ENCODE data around the gene ARL5A. TPM values are rescaled to one million over a fixed set of nuclear protein-coding genes. Genes with fewer than 3 reads are reported as not detected.
A peak's percentile ranks its signal among the peaks of the same experiment; 100 is the strongest.

ARL5A gene
- total and polyA plus RNA-seq, 2 donors (not counting 1 experiment from before 2014, with no cell fraction given) = 29.8 to 40.3 TPM

GRCh38 chr2:151777487-151777886 lies 50.7 kb downstream of the ARL5A start:
- H3K9ac ChIP-seq (ENCODE audit: insufficient read depth, low read length) = no peak overlapping the region
- no peaks in the 10 kb centered on the region for H3K79me2 ChIP-seq (ENCODE audit: control insufficient read depth, insufficient read depth, low read length)
- TF ChIP-seq CTCF (conservative IDR thresholded peaks at IDR 0.05 in 1 of 2, IDR thresholded peaks at IDR 0.05 in 1 of 2; ENCODE audit: low read depth in 1 of 2, low read length in 2 of 2) = no peak
- no peak for TF ChIP-seq EZH2 (IDR thresholded peaks at IDR 0.05; ENCODE audit: low read length, missing control alignments)
- peaks cover 5% of the 10 kb centered on the region for H3K4me1 ChIP-seq (ENCODE audit: control insufficient read depth, extremely low read depth, insufficient read depth, low read length)
- H3K27ac ChIP-seq (ENCODE audit: insufficient read depth, low read length) = no peak overlapping the region
- H4K20me1 ChIP-seq (ENCODE audit: control insufficient read depth, extremely low read depth, insufficient read depth, low read length) = no peaks in the 10 kb centered on the region
- H3K4me3 ChIP-seq (replicated peaks in 1 of 4; ENCODE audit: control extremely low read depth in 1 of 4, insufficient read depth in 1 of 4, low read depth in 3 of 4, low read length in 4 of 4) = no peak overlapping the region
- no peaks in the 10 kb centered on the region for H3K27me3 ChIP-seq (ENCODE audit: control insufficient read depth, insufficient read depth, low read length)
- no peak overlapping the region for H3K4me2 ChIP-seq (ENCODE audit: extremely low read depth, insufficient read depth, low read length)
- no peaks in the 10 kb centered on the region for H3K9me3 ChIP-seq (ENCODE audit: control insufficient read depth, insufficient read depth, low read depth, low read length)
- no peaks in the 10 kb centered on the region for H3K36me3 ChIP-seq (ENCODE audit: control insufficient read depth, insufficient read depth, low read length)
- no peak overlapping the region for H2AFZ ChIP-seq (ENCODE audit: low read length)
- no peak for DNase-seq (ENCODE audit: low read depth in 2 of 2)

- H3K36me3 ChIP-seq (ENCODE audit: control insufficient read depth, insufficient read depth, low read length) = no peaks in the 10 kb centered on the region
- TF ChIP-seq CTCF (conservative IDR thresholded peaks at IDR 0.05 in 1 of 2, IDR thresholded peaks at IDR 0.05 in 1 of 2; ENCODE audit: low read depth in 1 of 2, low read length in 2 of 2) (no peak), EZH2 (IDR thresholded peaks at IDR 0.05; ENCODE audit: low read length, missing control alignments) (no peak)
- H3K4me3 ChIP-seq (replicated peaks in 1 of 4; ENCODE audit: control extremely low read depth in 1 of 4, insufficient read depth in 1 of 4, low read depth in 3 of 4, low read length in 4 of 4) = no peak overlapping the region
- no peak overlapping the region for H3K27ac ChIP-seq (ENCODE audit: insufficient read depth, low read length)
- H3K9ac ChIP-seq (ENCODE audit: insufficient read depth, low read length) = no peak overlapping the region
- H3K79me2 ChIP-seq (ENCODE audit: control insufficient read depth, insufficient read depth, low read length) = no peaks in the 10 kb centered on the region
- H2AFZ ChIP-seq (ENCODE audit: low read length) = no peak overlapping the region
- no peak for DNase-seq (ENCODE audit: low read depth in 2 of 2)
- no peaks in the 10 kb centered on the region for H3K9me3 ChIP-seq (ENCODE audit: control insufficient read depth, insufficient read depth, low read depth, low read length)
- no peaks in the 10 kb centered on the region for H3K27me3 ChIP-seq (ENCODE audit: control insufficient read depth, insufficient read depth, low read length)
- no peak overlapping the region for H3K4me2 ChIP-seq (ENCODE audit: extremely low read depth, insufficient read depth, low read length)
- peaks cover 9% of the 10 kb centered on the region for H3K4me1 ChIP-seq (ENCODE audit: control insufficient read depth, extremely low read depth, insufficient read depth, low read length)
- H4K20me1 ChIP-seq (ENCODE audit: control insufficient read depth, extremely low read depth, insufficient read depth, low read length) = no peaks in the 10 kb centered on the region
Observed at GRCh38 chr2:151776367-151776766, 51.9 kb downstream of the ARL5A start.

- H3K9me3 ChIP-seq (ENCODE audit: control insufficient read depth, insufficient read depth, low read depth, low read length) = no peaks in the 10 kb centered on the region
- no peak for TF ChIP-seq CTCF (conservative IDR thresholded peaks at IDR 0.05 in 1 of 2, IDR thresholded peaks at IDR 0.05 in 1 of 2; ENCODE audit: low read depth in 1 of 2, low read length in 2 of 2)
- no peak for TF ChIP-seq EZH2 (IDR thresholded peaks at IDR 0.05; ENCODE audit: low read length, missing control alignments)
- no peak overlapping the region for H3K9ac ChIP-seq (ENCODE audit: insufficient read depth, low read length)
- no peak overlapping the region for H2AFZ ChIP-seq (ENCODE audit: low read length)
- H3K36me3 ChIP-seq (ENCODE audit: control insufficient read depth, insufficient read depth, low read length) = no peaks in the 10 kb centered on the region
- no peaks in the 10 kb centered on the region for H3K79me2 ChIP-seq (ENCODE audit: control insufficient read depth, insufficient read depth, low read length)
- DNase-seq (ENCODE audit: low read depth in 2 of 2) = peak in 1 of 2 donors; percentile 60
- no peaks in the 10 kb centered on the region for H3K27me3 ChIP-seq (ENCODE audit: control insufficient read depth, insufficient read depth, low read length)
- H4K20me1 ChIP-seq (ENCODE audit: control insufficient read depth, extremely low read depth, insufficient read depth, low read length) = no peaks in the 10 kb centered on the region
- peak overlapping the region; percentile 41 for H3K27ac ChIP-seq (ENCODE audit: insufficient read depth, low read length)
- H3K4me1 ChIP-seq (ENCODE audit: control insufficient read depth, extremely low read depth, insufficient read depth, low read length) = peaks cover 12% of the 10 kb centered on the region
- no peak overlapping the region for H3K4me3 ChIP-seq (replicated peaks in 1 of 4; ENCODE audit: control extremely low read depth in 1 of 4, insufficient read depth in 1 of 4, low read depth in 3 of 4, low read length in 4 of 4)
- no peak overlapping the region for H3K4me2 ChIP-seq (ENCODE audit: extremely low read depth, insufficient read depth, low read length)
Observed at GRCh38 chr2:151775057-151775740, 53.0 kb downstream of the ARL5A start.

Measured in fibroblast of lung (primary cell).